ENCODE measurements around the gene STRBP. TPM values are rescaled to one million over a fixed set of nuclear protein-coding genes. Genes with fewer than 3 reads are reported as not detected.
A peak's percentile ranks its signal among the peaks of the same experiment; 100 is the strongest.

Gene STRBP
- total and polyA plus RNA-seq, 2 donors from 2014 or later, result 21.6 to 30.7 TPM

DNA sequence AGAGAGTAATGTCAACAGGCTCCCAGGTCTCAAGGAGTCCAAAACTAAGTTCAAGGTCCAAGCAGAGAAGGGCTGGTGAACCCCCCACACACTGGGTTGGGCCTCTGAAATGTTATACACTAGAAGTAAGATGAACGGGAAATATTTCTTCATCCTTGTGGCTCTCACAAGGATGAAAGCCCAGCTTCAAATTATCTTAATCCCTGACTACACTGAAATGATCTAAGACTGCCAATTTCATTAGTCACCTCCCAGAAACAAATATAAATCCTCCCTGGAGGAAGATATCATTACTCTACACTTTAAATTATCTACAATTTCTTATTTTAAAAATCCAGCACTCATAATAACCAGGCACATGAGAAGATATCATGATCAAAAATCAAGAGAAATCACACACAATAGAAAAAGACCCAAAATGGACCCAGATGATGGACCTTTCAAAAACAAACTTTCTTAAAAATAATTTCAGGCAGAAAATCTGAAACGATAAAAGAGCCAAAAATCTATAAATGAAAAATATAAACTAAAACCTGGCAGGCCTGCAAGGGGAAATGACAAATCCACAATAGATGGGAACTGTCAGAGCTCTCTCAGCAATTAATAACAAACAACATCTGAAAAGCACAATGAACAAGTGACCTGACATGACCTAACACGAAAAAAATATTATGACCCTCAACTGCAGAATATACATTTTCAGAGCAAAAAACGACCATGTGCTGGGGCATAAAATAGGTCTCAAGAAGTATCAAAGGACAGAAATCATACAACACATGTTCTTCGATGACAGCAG, 117.5 kb downstream of the STRBP start:
- no peak overlapping the region for H3K9ac ChIP-seq (ENCODE audit: low read length in 3 of 3)
- intact Hi-C loops (cut with DNase I), result no loop called here
- H3K9me3 ChIP-seq (ENCODE audit: control insufficient read depth in 2 of 3, insufficient read depth in 1 of 3, low read length in 3 of 3), result peaks cover 0 to 2% (median 0%) of the 10 kb centered on the region in 3 donors
- no peaks in the 10 kb centered on the region for H3K36me3 ChIP-seq (ENCODE audit: control insufficient read depth in 2 of 3, insufficient read depth in 3 of 3, low read length in 3 of 3)
- DNase-seq (no peak), FAIRE-seq (no peak)
- TF ChIP-seq, protein P1, sequence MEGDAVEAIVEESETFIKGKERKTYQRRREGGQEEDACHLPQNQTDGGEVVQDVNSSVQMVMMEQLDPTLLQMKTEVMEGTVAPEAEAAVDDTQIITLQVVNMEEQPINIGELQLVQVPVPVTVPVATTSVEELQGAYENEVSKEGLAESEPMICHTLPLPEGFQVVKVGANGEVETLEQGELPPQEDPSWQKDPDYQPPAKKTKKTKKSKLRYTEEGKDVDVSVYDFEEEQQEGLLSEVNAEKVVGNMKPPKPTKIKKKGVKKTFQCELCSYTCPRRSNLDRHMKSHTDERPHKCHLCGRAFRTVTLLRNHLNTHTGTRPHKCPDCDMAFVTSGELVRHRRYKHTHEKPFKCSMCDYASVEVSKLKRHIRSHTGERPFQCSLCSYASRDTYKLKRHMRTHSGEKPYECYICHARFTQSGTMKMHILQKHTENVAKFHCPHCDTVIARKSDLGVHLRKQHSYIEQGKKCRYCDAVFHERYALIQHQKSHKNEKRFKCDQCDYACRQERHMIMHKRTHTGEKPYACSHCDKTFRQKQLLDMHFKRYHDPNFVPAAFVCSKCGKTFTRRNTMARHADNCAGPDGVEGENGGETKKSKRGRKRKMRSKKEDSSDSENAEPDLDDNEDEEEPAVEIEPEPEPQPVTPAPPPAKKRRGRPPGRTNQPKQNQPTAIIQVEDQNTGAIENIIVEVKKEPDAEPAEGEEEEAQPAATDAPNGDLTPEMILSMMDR (IDR thresholded peaks at IDR 0.05; ENCODE audit: borderline replicate concordance, extremely low read depth, insufficient read depth), result no peak
- no peak overlapping the region for H3K4me3 ChIP-seq (ENCODE audit: low read length in 3 of 3)
- H3K27me3 ChIP-seq (ENCODE audit: control insufficient read depth, insufficient read depth, low read length), result no peaks in the 10 kb centered on the region
- no peak overlapping the region for H3K27ac ChIP-seq (ENCODE audit: low read depth in 2 of 2, low read length in 2 of 2)
- H3K4me1 ChIP-seq (ENCODE audit: control insufficient read depth in 2 of 3, insufficient read depth in 2 of 3, low read depth in 1 of 3, low read length in 3 of 3), result no peaks in the 10 kb centered on the region

DNA sequence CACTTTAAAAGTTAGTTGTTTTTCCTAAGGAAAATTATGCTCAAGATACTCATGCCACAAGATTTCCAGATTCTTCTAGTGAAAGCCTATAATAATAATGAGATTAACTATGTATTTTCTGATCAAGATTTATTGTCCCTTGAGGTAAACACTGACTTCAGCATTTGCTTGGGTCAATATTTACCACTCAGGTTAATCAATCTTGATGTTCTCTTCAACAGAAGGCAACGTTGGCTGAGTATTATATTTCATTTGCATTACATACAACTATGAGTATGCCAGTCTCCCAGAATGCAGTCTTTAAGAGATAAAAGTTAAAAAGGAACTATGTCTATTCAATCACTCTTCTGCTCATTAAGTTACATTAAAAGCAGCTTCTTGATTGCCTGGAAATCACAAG, 119.3 kb downstream of the STRBP start:
- DNase-seq (no peak), FAIRE-seq (no peak)
- Histone ChIP-seq H3K9me3 (ENCODE audit: control insufficient read depth in 2 of 3, insufficient read depth in 1 of 3, low read length in 3 of 3) (peaks cover 0 to 2% (median 0%) of the 10 kb centered on the region in 3 donors), H3K27ac (ENCODE audit: low read depth in 2 of 2, low read length in 2 of 2) (no peak overlapping the region), H3K4me1 (ENCODE audit: control insufficient read depth in 2 of 3, insufficient read depth in 2 of 3, low read depth in 1 of 3, low read length in 3 of 3) (no peaks in the 10 kb centered on the region), H3K4me3 (ENCODE audit: low read length in 3 of 3) (no peak overlapping the region), H3K27me3 (ENCODE audit: control insufficient read depth, insufficient read depth, low read length) (no peaks in the 10 kb centered on the region), H3K9ac (ENCODE audit: low read length in 3 of 3) (no peak overlapping the region), H3K36me3 (ENCODE audit: control insufficient read depth in 2 of 3, insufficient read depth in 3 of 3, low read length in 3 of 3) (no peaks in the 10 kb centered on the region)
- intact Hi-C loops (cut with DNase I), result no loop called here
- TF ChIP-seq, protein P1 (IDR thresholded peaks at IDR 0.05; ENCODE audit: borderline replicate concordance, extremely low read depth, insufficient read depth), result no peak

DNA sequence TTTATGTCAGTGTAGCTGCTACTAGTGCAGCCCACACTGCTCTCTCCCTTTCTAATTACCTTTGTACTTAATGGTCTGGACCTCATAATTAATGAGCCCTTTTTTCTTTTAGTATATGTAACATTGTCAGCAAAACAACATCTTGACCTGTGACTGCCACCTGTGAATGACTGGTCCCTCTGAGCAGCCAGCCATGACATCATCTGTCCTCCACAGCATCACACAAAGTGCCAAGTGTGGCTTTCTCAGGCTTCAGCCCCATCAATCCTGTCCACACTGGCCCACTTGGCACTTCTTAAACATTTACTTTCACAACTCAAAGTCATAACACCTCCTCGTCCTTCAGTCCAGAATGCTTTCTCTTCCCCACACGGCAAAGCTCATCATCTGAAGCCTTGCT, 130.2 kb downstream of the STRBP start:
- peak in 3 of 5 donors; percentile 54 to 68 (median 58) for DNase-seq
- Histone ChIP-seq H3K36me3 (ENCODE audit: control insufficient read depth in 2 of 3, insufficient read depth in 3 of 3, low read length in 3 of 3) (peaks cover 0 to 2% (median 0%) of the 10 kb centered on the region in 3 donors), H3K4me3 (ENCODE audit: low read length in 3 of 3) (no peak overlapping the region), H3K9me3 (ENCODE audit: control insufficient read depth in 2 of 3, insufficient read depth in 1 of 3, low read length in 3 of 3) (no peaks in the 10 kb centered on the region), H3K4me1 (ENCODE audit: control insufficient read depth in 2 of 3, insufficient read depth in 2 of 3, low read depth in 1 of 3, low read length in 3 of 3) (no peaks in the 10 kb centered on the region), H3K27me3 (ENCODE audit: control insufficient read depth, insufficient read depth, low read length) (no peaks in the 10 kb centered on the region), H3K27ac (ENCODE audit: low read depth in 2 of 2, low read length in 2 of 2) (no peak overlapping the region), H3K9ac (ENCODE audit: low read length in 3 of 3) (no peak overlapping the region)
- no peak for FAIRE-seq
- intact Hi-C loops (cut with DNase I), result no loop called here
- TF ChIP-seq, protein P1 (IDR thresholded peaks at IDR 0.05; ENCODE audit: borderline replicate concordance, extremely low read depth, insufficient read depth), result no peak

All from kidney (tissue), 14 donors.